Measurements from ENCODE around the gene FPR2. TPM values are rescaled to one million over a fixed set of nuclear protein-coding genes. Genes with fewer than 3 reads are reported as not detected.
A peak's percentile ranks its signal among the peaks of the same experiment; 100 is the strongest.

Gene FPR2
- total and polyA plus RNA-seq, 2 of the 13 experiments (the other 11 are each of a cell fraction or from before 2014, with no cell fraction given), result not detected

- Histone ChIP-seq H3K79me2 (ENCODE audit: insufficient read depth, low read length) (no peaks in the 10 kb centered on the region), H3K4me3 (replicated peaks in 1 of 3; ENCODE audit: insufficient read depth in 1 of 3, low read depth in 2 of 3, low read length in 3 of 3) (no peak overlapping the region), H3K4me1 (ENCODE audit: insufficient read depth, low read length) (no peaks in the 10 kb centered on the region), H3K9ac (ENCODE audit: insufficient read depth, low read depth, low read length) (no peak overlapping the region), H2AFZ (ENCODE audit: low read length) (no peak overlapping the region), H3K27me3 (ENCODE audit: control insufficient read depth in 1 of 2, insufficient read depth in 2 of 2, low read length in 2 of 2) (no peaks in the 10 kb centered on the region), H3K27ac (ENCODE audit: extremely low read length, insufficient read depth, low read length) (no peak overlapping the region), H4K20me1 (ENCODE audit: insufficient read depth, low read length) (no peaks in the 10 kb centered on the region), H3K9me3 (ENCODE audit: low read length) (no peaks in the 10 kb centered on the region), H3K4me2 (ENCODE audit: low read depth, low read length) (no peak overlapping the region), H3K36me3 (replicated peaks in 1 of 2; ENCODE audit: control insufficient read depth in 1 of 2, insufficient read depth in 2 of 2, low read length in 2 of 2) (no peaks in the 10 kb centered on the region)
- ChIA-PET CTCF (ENCODE audit: low intra/inter-chr PET ratio, low total read pairs) (no interaction called here), POLR2A (no interaction called here)
- peak; percentile 50 for ATAC-seq
- in situ Hi-C loops (cut with HindIII; ENCODE audit: extremely low pct_ligation_motif_present, low pct_unique_long_range_greater_than_20kb) (no loop called here), intact Hi-C loops (cut with micrococcal nuclease; ENCODE audit: unreplicated experiment) (no loop called here)
- TF ChIP-seq ZNF652 (CRISPR knock-in tag; IDR thresholded peaks at IDR 0.05; ENCODE audit: borderline replicate concordance, low read depth) (peak; percentile 71; the same call in 1 of the 2 replicates), CTCF (CRISPR knock-in tag; IDR thresholded peaks at IDR 0.05) (peak; percentile 17; the same call in 1 of the 2 replicates), MEIS2 (CRISPR knock-in tag; IDR thresholded peaks at IDR 0.05) (no peak), SMC3 (IDR thresholded peaks at IDR 0.05; ENCODE audit: low read length) (peak; percentile 39)
- 42% methylated on average over 9 of the region's 9 CpGs for WGBS (ENCODE audit: low lambda C conversion rate)
- BruUV-seq (replicated peaks), result no TSS peak
- no peak for DNase-seq (ENCODE audit: low spot score)
- FAIRE-seq, result no peak
Observed at GRCh38 chr19:51712461-51713081, 48.4 kb upstream of the FPR2 start.

- no peak for TF ChIP-seq TRIM22 (IDR thresholded peaks at IDR 0.05)
- TF ChIP-seq RCOR2 (CRISPR knock-in tag; IDR thresholded peaks at IDR 0.05), result no peak
- TF ChIP-seq CCAR2 (optimal IDR thresholded peaks at IDR 0.05; ENCODE audit: low read depth, low read length), result no peak
- TF ChIP-seq NFE2L1 (CRISPR knock-in tag; IDR thresholded peaks at IDR 0.05; ENCODE audit: borderline replicate concordance), result no peak
- peak; percentile 47 for TF ChIP-seq AGO2 (optimal IDR thresholded peaks at IDR 0.05; ENCODE audit: low read depth, low read length)
- no peak for TF ChIP-seq MZF1 (CRISPR knock-in tag; IDR thresholded peaks at IDR 0.05; ENCODE audit: borderline replicate concordance)
- no peak for TF ChIP-seq SIN3A (IDR thresholded peaks at IDR 0.05; ENCODE audit: borderline replicate concordance, low read depth, low read length)
- Histone ChIP-seq H3K36me3 (replicated peaks in 1 of 2; ENCODE audit: control insufficient read depth in 1 of 2, insufficient read depth in 2 of 2, low read length in 2 of 2) (no peaks in the 10 kb centered on the region), H2AFZ (ENCODE audit: low read length) (no peak overlapping the region), H3K9me3 (ENCODE audit: low read length) (no peaks in the 10 kb centered on the region), H3K4me1 (ENCODE audit: insufficient read depth, low read length) (no peaks in the 10 kb centered on the region), H3K9ac (ENCODE audit: insufficient read depth, low read depth, low read length) (no peak overlapping the region), H3K27me3 (ENCODE audit: control insufficient read depth in 1 of 2, insufficient read depth in 2 of 2, low read length in 2 of 2) (no peaks in the 10 kb centered on the region), H3K4me2 (ENCODE audit: low read depth, low read length) (no peak overlapping the region), H3K4me3 (replicated peaks in 1 of 3; ENCODE audit: insufficient read depth in 1 of 3, low read depth in 2 of 3, low read length in 3 of 3) (no peak overlapping the region), H3K27ac (ENCODE audit: extremely low read length, insufficient read depth, low read length) (no peak overlapping the region), H4K20me1 (ENCODE audit: insufficient read depth, low read length) (no peaks in the 10 kb centered on the region), H3K79me2 (ENCODE audit: insufficient read depth, low read length) (no peaks in the 10 kb centered on the region)
- DNase-seq (ENCODE audit: low spot score) (no peak), ATAC-seq (no peak), FAIRE-seq (no peak)
- in situ Hi-C loops (cut with HindIII; ENCODE audit: extremely low pct_ligation_motif_present, low pct_unique_long_range_greater_than_20kb) (no loop called here), intact Hi-C loops (cut with micrococcal nuclease; ENCODE audit: unreplicated experiment) (no loop called here)
- 78% methylated on average over 38 of the region's 74 CpGs for WGBS (ENCODE audit: low lambda C conversion rate)
- no TSS peak for BruUV-seq (replicated peaks)
- POLR2A ChIA-PET, result no interaction called here
- CTCF ChIA-PET (ENCODE audit: low intra/inter-chr PET ratio, low total read pairs), result no interaction called here
Observed at GRCh38 chr19:51713319-51714285, 47.4 kb upstream of the FPR2 start.

Measured in HepG2 (cell line).